Left ventricle myocardium superior (tissue), 1 donor: ENCODE measurements around the gene LSMEM2. TPM values are rescaled to one million over a fixed set of nuclear protein-coding genes. Genes with fewer than 3 reads are reported as not detected.
A peak's percentile ranks its signal among the peaks of the same experiment; 100 is the strongest.
"Not testable (repeated sequence)": the region's sequence is repeated elsewhere in the genome, so short reads cannot be mapped to it uniquely, and the experiment has no call there.

Source experiments
- ATAC-seq: fragments of 200-7000 bp; cut with Tn5 transposase; one replicate; pipeline ENCODE4 v1.9.1; 2020; ENCODE audit warnings: mild to moderate bottlenecking, moderate library complexity
- DNase-seq: peaks from one replicate; pipeline ENCODE4 v3.0.0-alpha.2; 2020
- intact Hi-C: fragments of 100-400 bp; cut with micrococcal nuclease; formaldehyde crosslinking; loops from one replicate; pipeline ENCODE4 v1.11.0; 2022
- total RNA-seq: library from RNA; stranded (reverse); fragmentation: NEBNext Ultra II Directional; extraction: Animal tissue kit (Norgen Biotek cat#: 25700); gene quantifications from one replicate; pipeline ENCODE4 v1.2.1, GENCODE V29; 2021
- donor health status: DM: no; HTN: yes; CAD: no; lungs with severe emphysema.

LSMEM2 gene
- total RNA-seq, 1 donor from 2014 or later, result 31.6 TPM

DNA sequence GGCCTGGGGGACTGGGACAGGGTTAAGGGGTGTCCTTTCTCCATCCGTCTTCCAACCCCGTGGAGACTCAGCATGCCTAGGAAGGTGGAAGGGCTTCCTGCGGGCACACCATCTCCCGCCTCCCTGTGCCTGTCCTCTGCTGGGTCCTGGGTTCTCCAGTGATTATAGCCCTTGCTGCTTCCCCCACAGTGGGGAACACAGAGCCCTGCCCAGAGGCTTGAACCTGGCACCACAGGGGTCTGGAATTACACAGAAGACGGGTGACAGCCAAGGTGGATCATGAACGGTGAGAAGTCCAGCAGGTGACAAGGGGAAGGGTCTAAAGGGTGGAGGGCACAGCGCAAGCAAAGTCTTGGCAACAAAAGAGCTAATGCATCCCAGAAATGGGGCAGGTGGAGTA, 16.1 kb upstream of the LSMEM2 start:
- ATAC-seq (no peak), DNase-seq (no peak)
- intact Hi-C loops, result no loop called here

DNA sequence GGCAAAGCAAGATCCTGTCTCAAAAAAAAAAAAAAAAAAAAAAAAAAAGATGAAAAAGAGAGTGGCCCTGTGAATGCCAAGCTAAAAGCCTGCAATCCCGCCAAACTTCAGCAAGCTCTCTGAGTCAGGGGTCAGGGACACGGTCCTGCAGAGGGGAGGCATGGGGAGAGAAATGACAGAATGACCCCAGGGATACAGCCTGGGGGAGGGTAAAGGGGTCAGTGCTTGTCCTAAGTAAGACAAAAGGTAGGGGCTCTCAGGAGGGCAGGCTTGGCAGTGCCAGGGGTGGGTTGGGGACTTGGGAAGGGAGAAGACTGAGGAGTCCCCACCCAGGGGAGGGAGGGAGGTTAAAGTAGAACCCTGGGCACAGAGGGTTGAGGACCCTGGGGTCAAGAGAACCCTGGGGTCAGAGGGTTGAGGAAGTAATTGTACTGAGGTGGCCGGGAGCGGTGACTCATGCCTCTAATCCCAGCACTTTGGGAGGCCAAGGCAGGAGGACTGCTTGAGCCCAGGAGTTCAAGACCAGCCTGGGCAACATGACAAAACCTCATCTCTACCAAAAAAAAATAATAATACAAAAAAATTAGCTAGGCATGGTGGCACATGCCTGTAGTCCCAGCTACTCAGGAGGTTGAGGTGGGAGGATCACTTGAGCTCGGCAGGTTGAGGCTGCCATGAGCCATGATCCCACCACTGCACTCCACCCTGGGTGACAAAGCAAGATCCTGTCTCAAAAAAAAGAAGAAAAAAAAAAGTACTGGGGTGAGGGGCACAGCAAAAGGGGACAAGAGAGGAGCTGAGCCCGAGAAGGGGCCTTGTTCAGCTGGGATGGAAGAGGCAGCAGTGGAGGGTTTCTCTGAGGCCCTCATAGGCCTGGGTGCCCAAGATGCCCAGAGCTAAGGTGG, 15.2 kb upstream of the LSMEM2 start:
- intact Hi-C loops, result no loop called here
- ATAC-seq (no peak), DNase-seq (no peak)

DNA sequence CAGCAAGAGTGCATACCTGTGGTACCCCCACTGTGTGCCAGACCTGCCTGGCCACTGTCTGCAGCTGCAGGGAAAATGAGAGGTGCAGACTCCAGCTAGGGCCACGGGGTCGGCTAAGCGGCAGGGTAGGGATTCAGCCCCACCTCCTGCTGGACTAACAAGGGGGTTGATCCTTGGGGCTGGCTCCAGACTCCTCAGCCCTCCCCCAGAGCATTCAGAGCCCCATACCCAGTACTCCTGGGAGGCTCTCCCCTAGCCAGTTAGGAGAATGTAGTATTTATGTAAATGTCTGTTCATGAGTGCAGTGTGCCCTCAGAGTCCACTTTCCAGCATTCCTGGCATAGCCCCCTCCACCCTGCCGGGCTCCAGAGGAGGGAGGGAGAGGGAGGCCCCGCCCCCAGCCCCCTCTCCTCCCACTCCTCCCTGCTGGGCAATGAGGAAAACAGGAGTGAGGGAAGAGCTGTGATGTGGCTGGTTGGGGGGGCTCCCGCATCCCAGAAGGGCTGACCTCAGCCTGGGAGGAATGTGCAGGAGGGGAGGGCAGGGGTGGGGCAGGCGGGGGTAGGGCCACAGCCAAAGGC, 14.4 kb upstream of the LSMEM2 start:
- intact Hi-C loops, result no loop called here

DNA sequence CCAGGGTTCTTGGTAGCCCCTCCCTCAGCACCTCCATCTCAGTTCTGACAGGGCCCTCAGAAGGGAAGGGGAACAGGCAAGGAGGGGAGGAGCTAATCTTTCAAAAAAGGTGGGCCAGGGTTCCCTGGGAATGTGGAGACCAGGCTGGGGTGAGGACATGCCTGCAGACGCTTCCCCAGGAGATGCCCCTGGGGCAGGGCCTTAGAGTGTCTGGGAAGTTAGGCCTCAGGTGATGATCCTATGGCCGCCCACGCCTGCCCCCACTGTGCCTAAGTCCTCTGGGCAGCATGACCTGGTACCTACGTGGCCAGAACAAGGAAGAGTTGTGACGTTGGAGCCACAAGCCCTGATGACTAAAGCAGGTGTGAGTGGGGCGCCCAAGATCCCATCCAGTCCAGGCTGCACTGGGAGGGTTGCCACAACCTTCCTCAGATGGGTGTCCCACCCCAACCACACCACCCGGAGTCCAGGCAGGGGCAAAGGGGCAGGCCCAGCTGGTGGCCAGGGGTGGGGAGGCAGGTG, 13.9 kb upstream of the LSMEM2 start:
- no peak for ATAC-seq
- DNase-seq, result no peak
- intact Hi-C loops, result no loop called here

More for the DNA sequence above, 14.4 kb upstream of the LSMEM2 start:
- ATAC-seq, result peak; percentile 53
- peak; percentile 83 for DNase-seq

DNA sequence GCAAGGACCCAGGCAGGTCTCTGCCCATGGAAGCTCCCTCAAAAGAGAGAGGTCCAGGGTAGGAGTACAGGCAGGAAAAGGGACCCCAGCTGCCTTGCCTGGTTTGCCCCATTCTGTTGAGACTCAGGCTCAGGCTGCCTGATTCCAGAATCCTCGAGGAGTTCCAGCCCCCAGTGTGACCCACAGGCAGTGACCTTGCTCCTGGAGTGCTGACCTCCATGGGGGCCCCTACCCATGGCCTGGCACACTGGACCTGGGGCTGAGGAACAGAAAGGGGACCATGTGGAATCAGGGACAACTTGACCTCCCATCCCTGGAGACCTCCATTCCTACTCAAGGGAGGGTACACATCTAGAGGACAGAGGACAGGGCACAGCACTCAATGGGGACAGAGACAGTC, 13.3 kb upstream of the LSMEM2 start:
- intact Hi-C loops, result no loop called here
- DNase-seq (no peak), ATAC-seq (no peak)

DNA sequence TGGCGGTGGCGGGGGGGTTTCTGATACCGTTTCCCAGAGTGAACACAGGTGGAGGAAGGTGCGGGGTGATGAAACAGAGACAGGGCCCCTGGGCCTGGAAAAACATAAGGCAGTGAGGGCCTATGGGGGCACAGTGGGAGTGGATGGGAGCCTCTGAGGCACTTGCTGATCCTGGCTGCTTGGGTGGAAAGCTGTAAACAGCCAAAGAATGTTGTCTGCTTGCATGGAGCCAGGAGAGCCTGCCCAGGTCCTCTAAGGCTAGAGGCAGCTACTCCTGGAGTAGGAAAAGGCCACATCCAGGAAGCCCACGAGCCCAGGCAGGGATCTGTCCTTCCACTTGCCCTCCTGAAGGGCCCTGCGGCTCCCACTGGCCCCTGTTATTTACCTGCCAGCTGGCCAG, 12.9 kb upstream of the LSMEM2 start:
- ATAC-seq (no peak), DNase-seq (no peak)
- intact Hi-C loops, result no loop called here

DNA sequence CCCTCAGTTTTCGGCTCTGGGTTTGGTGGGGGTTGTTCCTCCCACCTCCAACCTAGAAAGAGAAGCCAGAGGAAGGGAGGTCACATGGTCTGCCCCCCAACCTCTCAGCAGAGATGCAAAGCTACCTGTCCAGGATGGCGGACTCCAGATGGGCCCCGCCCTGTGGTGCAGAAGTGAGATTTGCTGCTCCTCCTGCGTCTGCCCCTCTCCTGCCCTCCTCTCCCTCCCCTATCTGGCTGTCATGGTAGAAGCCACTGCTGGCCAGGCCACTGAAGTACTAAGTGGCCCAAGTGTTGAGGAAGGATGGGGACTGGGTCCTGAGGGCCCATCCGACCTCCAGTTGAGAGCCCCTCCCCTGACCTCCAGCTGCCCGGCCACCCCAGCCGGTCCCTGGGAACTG, 12.1 kb upstream of the LSMEM2 start:
- ATAC-seq (no peak), DNase-seq (no peak)
- intact Hi-C loops, result no loop called here

DNA sequence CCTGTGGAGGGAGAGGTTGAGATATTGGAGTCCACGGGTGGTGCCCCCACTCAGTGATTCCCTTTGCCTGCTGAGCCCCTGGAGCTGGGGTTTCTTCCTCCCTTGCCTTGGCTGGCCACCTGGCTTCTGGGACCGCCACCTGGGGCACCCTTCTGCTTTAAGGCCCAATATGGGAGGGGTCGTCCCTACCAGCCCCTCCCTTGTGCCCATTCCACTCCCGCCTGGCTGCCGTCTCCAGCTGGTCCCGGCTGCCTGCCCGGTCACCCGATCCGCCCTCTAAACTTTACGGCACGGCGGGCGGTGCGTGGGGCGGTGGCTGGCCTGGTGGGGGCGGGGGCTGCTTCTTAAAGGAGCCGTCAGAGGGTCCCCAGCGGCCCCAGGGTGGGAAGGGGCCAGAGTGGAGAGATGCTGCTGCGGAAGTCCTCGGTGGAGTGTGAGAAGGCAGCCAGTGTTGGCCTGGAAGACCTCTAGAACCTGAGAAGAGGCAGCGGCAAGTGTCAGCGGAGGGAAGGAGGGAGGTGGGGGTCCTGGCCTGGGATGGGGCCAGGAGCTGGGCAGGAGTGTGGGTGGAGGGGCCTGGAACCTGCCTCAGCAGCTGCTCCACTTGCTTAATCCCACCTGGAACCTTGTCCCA, 11.5 kb upstream of the LSMEM2 start:
- DNase-seq (peak; percentile 86), ATAC-seq (peak; percentile 65)
- intact Hi-C loops, result no loop called here

DNA sequence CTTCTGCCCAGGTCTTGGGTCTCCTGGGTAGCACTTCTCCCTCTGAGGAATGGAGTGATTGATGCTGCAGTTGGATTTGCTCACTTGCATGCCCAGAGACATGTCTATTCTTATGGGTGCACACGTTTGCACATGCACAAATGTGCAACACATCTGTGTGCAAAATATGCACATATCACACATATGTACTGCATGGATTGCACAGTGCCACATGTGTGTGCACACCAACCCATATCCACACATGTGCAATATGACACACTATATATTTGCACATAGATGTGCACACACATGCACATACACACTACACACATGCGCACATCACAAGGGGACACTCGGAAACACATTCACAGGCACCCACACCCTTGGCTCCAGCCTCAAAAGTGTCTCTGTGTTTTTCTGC, 10.6 kb upstream of the LSMEM2 start:
- intact Hi-C loops, result no loop called here
- DNase-seq, result no peak
- no peak for ATAC-seq

DNA sequence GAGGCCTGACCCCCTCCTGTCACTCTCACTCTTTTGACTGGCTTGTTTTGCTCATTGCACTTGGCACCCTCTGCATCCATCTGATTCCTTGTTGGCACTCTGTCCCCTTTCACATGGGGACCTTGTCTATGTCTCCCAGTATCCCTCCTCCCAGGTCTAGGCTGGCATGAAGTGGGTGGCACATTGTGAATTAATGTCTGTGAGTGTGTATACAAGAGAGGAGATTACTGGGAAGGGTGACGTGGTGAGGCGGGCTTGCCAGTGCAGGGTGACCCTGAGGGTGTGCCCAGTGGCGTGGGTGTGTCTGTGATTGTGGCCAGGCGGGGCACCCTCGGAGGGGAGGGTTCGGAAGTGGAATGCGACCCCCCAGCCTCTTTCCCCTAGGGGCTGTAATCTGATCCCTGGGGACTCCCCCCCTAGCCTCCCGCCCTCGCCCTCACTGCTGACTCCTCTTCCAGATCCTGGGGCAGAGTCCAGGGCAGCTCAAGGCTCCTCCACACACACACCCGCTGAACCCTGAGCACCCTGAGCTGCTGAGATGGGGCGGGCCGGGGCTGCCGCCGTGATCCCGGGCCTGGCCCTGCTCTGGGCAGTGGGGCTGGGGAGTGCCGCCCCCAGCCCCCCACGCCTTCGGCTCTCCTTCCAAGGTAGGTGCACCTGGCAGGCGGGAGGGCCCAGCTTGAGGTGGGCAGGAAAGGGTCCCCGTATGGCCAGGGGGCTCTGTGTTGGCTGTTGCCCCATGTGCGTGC, 10.0 kb upstream of the LSMEM2 start, which contains the start of gene SEMA3B:
TSS of gene SEMA3B (plus strand) at position 445 of the 749 bp plus-strand sequence. CDS start at position 539, 94 bp downstream.
- ATAC-seq (peak; percentile 32), DNase-seq (peak; percentile 68)
- intact Hi-C loops, result no loop called here

DNA sequence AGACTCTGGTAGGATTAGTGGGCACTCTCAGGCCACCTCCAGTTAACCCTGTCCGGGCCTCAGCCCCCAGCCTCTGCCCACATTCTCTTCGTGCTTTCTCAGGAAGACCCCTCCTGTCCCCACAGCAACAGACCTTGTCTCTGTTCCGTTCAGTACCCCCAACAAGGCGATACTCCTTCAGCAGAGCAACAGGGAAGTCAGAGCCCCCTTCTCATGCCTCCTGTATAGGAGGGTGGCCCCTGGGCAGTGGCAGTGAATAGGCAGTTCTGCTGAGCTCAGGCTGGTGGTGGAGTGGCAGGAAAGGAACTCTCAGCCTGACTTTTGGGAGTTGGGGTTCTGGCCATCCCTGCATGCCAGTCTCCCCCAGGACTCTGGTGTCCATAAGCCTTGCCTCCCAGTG, 9.4 kb upstream of the LSMEM2 start:
- intact Hi-C loops, result no loop called here
- DNase-seq (no peak), ATAC-seq (no peak)

DNA sequence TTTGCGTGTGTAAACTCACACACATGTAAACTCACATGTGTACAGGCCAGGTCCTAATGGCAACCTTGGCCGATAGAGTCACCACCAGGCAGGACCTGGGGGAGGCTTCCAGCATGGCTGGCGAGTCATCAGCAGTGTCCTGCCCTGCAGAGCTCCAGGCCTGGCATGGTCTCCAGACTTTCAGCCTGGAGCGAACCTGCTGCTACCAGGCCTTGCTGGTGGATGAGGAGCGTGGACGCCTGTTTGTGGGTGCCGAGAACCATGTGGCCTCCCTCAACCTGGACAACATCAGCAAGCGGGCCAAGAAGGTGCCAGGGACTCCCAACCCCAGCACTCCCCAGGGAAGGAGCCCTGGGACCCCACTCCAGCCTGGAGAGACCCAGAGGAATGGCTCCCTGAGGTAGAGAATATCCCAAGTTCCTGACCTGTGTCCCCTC, 8.9 kb upstream of the LSMEM2 start:
- no peak for ATAC-seq

DNA sequence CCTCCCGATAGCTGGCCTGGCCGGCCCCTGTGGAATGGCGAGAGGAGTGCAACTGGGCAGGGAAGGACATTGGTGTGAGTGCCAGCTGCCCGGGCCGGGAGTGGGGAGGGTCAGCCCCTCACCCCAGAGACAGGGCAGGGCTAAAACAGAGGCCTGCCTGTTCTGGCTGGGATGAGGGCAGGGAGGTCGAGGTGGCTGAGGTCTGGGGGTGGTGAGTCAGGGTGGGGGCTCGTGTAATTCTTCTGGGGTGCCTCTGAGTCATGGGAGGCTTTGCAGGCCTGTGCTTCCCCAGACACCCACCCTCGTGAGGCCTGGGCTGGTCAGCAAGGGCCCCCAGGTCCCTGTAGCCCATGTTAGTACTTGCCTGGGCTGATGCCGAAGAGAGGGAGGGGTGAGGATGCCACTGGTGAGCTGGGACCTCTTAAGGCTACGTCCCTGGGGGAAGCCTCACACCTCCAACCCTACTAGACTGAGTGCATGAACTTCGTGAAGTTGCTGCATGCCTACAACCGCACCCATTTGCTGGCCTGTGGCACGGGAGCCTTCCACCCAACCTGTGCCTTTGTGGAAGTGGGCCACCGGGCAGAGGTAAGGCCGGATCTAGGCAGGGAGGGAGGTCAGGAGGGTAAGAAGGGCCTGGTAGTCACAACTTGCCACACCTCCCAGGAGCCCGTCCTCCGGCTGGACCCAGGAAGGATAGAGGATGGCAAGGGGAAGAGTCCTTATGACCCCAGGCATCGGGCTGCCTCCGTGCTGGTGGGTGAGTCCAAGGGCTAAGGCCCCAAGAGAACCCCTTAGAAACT, 8.3 kb upstream of the LSMEM2 start:
- DNase-seq (no peak), ATAC-seq (no peak)
- intact Hi-C loops, result loop anchor here (2.0 kb wide), 1 partner anchor 74 kb away; no protein-coding TSS in a partner anchor

More for the DNA sequence above, 8.9 kb upstream of the LSMEM2 start:
- no peak for DNase-seq
- intact Hi-C loops, result loop anchor here (2.0 kb wide), 1 partner anchor 73 kb away; no protein-coding TSS in a partner anchor

DNA sequence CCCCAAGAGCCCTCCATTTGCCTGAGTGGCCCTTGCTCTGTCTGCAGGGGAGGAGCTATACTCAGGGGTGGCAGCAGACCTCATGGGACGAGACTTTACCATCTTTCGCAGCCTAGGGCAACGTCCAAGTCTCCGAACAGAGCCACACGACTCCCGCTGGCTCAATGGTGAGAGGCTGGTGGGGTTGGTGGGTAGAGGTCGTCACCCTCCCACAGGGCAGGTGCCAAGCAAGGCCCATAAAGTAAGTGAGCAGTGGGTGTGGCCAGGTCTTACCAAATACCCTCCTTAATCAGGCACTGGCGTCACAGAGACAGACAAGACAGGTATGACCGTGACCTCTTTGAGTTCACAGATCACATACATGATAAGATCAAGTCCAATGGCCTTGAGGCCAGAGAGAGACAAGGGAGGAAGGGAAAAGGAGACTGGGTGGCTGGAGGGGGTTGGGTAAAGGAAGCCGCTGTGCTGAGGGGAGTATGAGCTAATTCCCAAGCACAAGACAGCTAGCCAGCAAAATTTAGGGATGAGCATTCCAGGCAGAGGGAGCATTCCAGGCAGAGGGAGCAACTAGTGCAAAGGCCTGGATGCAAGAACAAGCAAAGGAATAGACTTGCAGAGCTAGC, 7.5 kb upstream of the LSMEM2 start:
- DNase-seq, result no peak
- intact Hi-C loops, result loop anchor here (2.0 kb wide), 1 partner anchor 75 kb away; no protein-coding TSS in a partner anchor
- no peak for ATAC-seq

DNA sequence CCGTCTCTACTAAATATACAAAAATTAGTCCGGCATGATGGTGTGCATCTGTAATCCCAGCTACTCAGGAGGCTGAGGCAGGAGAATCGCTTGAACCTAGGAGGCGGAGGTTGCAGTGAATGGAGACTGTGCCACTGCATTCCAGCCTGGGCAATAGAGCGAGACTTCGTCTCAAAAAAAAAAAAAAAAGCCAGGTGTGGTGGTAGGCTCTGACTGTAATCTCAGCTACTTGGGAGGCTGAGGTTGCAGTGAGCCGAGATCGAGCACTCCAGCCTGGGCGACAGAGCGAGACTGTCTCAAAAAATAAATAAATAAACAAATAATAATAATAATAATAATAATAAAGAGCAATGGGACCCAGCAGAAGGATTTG, 6.4 kb upstream of the LSMEM2 start:
- DNase-seq, ATAC-seq, intact Hi-C loops: not testable (repeated sequence)

DNA sequence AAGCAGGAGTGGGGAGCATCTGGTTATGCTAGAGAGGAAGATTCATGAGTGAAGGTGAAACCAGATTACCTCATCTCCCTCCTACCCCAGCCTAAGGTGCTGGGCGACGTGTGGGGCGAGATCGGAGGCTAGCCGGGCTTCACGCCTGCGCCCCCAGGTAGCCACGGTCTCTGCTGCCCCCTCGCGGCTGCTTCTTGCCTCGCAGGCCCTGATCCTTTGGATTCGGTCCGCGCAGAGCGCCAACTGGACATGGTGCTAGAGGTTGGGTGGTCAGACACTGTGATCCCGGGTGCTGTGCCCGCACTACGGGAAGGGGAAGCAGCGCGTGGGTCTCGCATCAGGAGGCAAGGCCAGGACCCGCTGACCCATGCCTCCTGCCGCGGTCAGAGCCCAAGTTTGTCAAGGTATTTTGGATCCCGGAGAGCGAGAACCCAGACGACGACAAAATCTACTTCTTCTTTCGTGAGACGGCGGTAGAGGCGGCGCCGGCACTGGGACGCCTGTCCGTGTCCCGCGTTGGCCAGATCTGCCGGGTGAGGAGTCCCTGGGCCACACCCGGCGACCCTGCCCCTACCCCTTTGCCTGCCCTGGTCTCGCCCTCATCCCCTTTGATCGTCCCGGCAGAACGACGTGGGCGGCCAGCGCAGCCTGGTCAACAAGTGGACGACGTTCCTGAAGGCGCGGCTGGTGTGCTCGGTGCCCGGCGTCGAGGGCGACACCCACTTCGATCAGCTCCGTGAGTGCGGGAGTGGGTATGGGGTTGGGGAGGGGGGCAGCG, 5.8 kb upstream of the LSMEM2 start:
- ATAC-seq (peak; percentile 67), DNase-seq (peak; percentile 93)
- intact Hi-C loops, result no loop called here

DNA sequence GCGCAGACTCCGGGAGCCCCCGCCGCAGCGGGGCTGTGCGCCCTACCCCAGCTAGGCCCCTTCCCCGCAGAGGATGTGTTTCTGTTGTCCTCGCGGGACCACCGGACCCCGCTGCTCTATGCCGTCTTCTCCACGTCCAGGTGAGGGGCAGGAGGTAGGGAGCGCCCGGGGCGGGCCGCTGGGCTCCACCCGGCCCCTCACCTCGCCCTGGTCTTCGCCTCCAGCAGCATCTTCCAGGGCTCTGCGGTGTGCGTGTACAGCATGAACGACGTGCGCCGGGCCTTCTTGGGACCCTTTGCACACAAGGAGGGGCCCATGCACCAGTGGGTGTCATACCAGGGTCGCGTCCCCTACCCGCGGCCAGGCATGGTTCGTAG, 5.2 kb upstream of the LSMEM2 start:
- DNase-seq (no peak), ATAC-seq (no peak)
- intact Hi-C loops, result loop anchor here (2.0 kb wide), 1 partner anchor 19 kb away; the partner anchor contains the start of gene IFRD2
